OCI-LY1 (cell line): ENCODE results near the gene ADAMTS3.

ENCODE experiments used
- CTCF ChIP-seq: fragments of 200-600 bp; sonication (generic), shearing (Covaris generic); IDR thresholded peaks from 2 replicates; pipeline ENCODE4 v1.5.1; 2017; ENCODE audit warnings: mild to moderate bottlenecking, antibody characterized with exemption, low read length, moderate library complexity, mixed read lengths
- EZH2 ChIP-seq: fragments of 200-600 bp; sonication (generic), shearing (Covaris generic); IDR thresholded peaks from 2 replicates; pipeline ENCODE4 v1.8.0; 2017; ENCODE audit warnings: borderline replicate concordance, mixed run types, mild to moderate bottlenecking, antibody characterized with exemption, low read length, moderate library complexity, mixed read lengths

GRCh38 chr4:72444092-72444491 is 124.9 kb downstream of the ADAMTS3 start:
- TF ChIP-seq CTCF (no peak), EZH2 (no peak)
